ENCODE results near the gene SYNC.
A peak's percentile ranks its signal among the peaks of the same experiment; 100 is the strongest.

SYNC gene

DNA sequence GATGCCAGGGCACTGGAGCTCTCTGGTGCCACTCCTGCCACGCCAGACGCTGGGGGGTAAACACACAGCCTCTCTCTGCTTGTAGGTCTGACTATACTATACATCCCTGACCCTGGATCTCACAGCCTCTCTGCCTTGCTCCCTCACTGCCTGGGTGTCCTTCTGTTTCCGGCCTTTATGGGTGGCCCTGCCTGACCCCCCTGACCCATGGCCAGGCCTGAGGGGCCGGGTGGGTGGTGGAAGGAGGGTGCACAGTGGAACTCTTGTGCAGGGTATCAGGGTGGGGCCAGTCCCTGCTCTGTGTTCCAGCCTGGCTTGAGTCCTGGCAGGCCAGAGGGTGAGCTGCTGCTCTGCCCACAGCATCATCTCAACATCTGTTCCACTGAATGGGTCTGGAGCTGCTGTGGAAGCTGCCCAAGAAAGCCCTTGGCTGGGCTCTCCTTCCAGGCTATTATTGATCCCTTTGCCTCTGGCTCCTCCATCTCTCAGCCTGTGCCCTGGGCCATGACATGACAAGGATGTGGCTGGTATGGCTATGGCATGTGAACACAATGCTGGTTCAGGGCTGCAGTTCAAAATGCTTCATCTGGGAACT lies 17.2 kb upstream of the SYNC start:
- H3K27ac ChIP-seq = no peak overlapping the region
- TF ChIP-seq CTCF (conservative IDR thresholded peaks at IDR 0.05) = no peak
- no peak for TF ChIP-seq ZFX (IDR thresholded peaks at IDR 0.05)

DNA sequence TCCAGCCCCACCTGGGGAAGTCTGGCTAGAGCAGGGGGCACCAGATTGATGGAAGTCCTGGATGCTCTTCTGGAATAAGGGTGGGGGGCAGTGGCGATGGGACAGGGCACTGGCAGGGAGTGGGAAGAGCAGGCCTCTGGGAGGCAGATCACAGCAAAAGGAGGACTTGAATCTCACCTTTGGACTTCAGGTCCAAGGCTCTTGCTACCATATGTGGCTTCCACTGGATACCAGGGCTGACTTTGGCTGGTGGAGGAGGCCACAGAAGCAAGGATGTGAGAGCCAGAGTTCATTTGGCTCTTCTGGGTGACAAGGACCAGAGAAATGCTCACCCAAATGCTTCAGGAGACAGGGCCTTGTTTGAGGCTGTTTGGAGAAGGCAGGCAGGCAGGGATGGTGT lies 16.0 kb upstream of the SYNC start:
- no peak for TF ChIP-seq CTCF (conservative IDR thresholded peaks at IDR 0.05)
- TF ChIP-seq ZFX (IDR thresholded peaks at IDR 0.05) = no peak
- H3K27ac ChIP-seq = no peak overlapping the region

- no peak for TF ChIP-seq ZFX (IDR thresholded peaks at IDR 0.05)
- TF ChIP-seq CTCF (conservative IDR thresholded peaks at IDR 0.05) = no peak
Measured at GRCh38 chr1:32718036-32718435, 15.5 kb upstream of the SYNC start.

DNA sequence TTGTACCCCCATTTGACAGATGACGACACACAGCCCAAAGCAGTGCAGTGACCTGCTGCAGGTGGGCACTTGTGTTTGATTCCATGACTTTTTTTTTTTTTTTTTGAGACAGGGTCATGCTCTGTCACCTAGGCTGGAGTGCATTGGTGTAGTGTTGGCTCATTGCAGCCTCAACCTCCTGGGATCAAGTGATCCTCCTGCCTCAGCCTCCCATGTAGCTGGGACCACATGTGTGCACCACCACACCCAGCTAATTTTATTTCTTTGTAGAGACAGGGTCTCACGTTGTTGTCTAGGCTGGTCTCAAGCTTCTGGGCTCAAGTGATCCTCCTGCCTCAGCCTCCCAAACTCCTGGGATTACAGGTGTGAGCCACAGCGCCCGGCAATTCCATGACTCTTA lies 14.9 kb upstream of the SYNC start:
- H3K27ac ChIP-seq = peak overlapping the region; percentile 69

More at GRCh38 chr1:32718036-32718435, 15.5 kb upstream of the SYNC start:
- H3K27ac ChIP-seq = no peak overlapping the region; the same call in 1 of the 2 replicates

GRCh38 chr1:32716312-32717148 lies 14.0 kb upstream of the SYNC start:
- TF ChIP-seq CTCF (conservative IDR thresholded peaks at IDR 0.05) (no peak), ZFX (IDR thresholded peaks at IDR 0.05) (no peak)
- H3K27ac ChIP-seq = peak overlapping the region; percentile 69

More for the DNA sequence above, 14.9 kb upstream of the SYNC start:
- no peak for TF ChIP-seq CTCF (conservative IDR thresholded peaks at IDR 0.05)
- TF ChIP-seq ZFX (IDR thresholded peaks at IDR 0.05) = no peak

DNA sequence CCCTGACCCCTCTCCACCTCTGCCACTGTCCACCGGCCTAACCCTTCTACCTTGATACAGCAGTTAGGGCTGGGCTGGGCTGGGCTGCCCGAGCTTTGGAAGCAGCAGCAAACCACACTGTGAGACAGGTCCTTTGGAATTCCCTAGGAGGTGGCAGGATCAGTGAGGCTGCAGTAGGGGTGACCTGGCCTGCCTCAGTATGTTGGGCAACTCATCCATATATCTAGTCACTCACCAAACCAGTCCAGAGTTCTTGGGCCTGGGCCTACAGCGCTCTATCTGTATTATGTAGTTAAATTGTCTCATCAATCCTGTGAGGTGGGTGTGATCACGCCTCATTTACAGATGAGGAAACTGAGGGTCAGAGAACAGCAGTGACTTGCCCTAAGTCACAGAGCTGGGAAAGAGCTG lies 13.3 kb upstream of the SYNC start:
- H3K27ac ChIP-seq = peak overlapping the region; percentile 69
- no peak for TF ChIP-seq ZFX (IDR thresholded peaks at IDR 0.05)
- no peak for TF ChIP-seq CTCF (conservative IDR thresholded peaks at IDR 0.05)

DNA sequence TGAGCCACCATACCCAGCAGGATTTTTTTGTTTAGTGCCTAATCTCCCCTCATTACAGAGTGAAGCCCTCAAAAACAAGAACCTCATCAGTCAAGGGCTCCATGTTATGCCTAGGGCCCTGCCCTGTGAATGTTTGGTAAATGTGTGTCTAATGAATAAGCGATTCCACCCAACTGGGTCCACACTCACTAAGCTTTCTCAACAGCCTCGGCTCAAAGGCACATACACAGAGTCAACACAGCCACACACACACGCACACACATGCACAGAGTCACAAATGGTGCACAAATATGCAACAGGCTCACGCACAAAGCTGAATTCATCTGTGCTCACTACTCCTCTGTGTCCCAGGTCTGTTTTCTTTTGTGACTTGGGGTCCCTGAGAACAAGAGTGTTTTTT lies 11.7 kb upstream of the SYNC start:
- no peak for TF ChIP-seq ZFX (IDR thresholded peaks at IDR 0.05)
- no peak for TF ChIP-seq CTCF (conservative IDR thresholded peaks at IDR 0.05)
- H3K27ac ChIP-seq = no peak overlapping the region
